GM12878 (cell line): ENCODE results near the gene SESTD1.

Source experiments
- HDAC2 ChIP-seq: fragments of 200-600 bp; sonication (generic); IDR thresholded peaks from 2 replicates; pipeline ENCODE4 v1.6.1; 2017
- POLR2A ChIP-seq: IDR thresholded peaks from 2 replicates; pipeline ENCODE4 v1.6.1; 2011; ENCODE audit warnings: low read depth, mild to moderate bottlenecking, low read length
- SRF ChIP-seq, 2 experiments: IDR thresholded peaks; 2 replicates each; pipeline ENCODE4 v1.6.1; 2011; ENCODE audit warnings: low read depth in 2 of 2, low read length in 2 of 2, mild to moderate bottlenecking in 1 of 2, moderate library complexity in 1 of 2
- TF ChIP-seq, protein P1 (sequence below), 3 experiments: IDR thresholded peaks in 2 of 3; conservative IDR thresholded peaks in 1 of 3; 2 replicates each; pipeline ENCODE4 v1.5.1; 2011; ENCODE audit warnings: low read depth in 3 of 3, low read length in 3 of 3, mild to moderate bottlenecking in 3 of 3, control low read depth in 2 of 3, moderate library complexity in 2 of 3, inconsistent platforms in 1 of 3, mixed read lengths in 1 of 3; ENCODE audit not compliant: control insufficient read depth in 2 of 3, insufficient read depth in 1 of 3; ENCODE audit errors: extremely low read depth in 1 of 3

DNA sequence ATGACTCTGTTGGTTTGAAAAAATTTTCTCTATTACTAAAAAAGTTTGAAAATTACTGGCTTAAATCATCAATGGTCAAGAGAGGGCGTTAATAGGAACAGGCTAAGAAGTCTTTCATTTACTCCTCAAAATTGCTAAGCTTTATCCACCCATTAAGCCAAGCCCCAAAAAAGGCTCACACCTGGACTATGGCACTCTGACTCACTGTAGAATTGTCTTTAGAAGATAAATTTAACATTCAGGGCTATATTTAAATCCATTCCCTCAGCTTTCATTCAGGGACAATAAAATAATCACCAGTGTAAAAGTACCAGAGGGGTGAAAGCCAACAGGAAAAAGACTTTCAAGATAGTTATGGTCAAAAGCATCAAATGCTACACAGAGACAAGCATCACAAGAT is 80.0 kb downstream of the SESTD1 start:
- TF ChIP-seq, protein P1, sequence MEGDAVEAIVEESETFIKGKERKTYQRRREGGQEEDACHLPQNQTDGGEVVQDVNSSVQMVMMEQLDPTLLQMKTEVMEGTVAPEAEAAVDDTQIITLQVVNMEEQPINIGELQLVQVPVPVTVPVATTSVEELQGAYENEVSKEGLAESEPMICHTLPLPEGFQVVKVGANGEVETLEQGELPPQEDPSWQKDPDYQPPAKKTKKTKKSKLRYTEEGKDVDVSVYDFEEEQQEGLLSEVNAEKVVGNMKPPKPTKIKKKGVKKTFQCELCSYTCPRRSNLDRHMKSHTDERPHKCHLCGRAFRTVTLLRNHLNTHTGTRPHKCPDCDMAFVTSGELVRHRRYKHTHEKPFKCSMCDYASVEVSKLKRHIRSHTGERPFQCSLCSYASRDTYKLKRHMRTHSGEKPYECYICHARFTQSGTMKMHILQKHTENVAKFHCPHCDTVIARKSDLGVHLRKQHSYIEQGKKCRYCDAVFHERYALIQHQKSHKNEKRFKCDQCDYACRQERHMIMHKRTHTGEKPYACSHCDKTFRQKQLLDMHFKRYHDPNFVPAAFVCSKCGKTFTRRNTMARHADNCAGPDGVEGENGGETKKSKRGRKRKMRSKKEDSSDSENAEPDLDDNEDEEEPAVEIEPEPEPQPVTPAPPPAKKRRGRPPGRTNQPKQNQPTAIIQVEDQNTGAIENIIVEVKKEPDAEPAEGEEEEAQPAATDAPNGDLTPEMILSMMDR (IDR thresholded peaks at IDR 0.05 in 2 of 3, conservative IDR thresholded peaks at IDR 0.05 in 1 of 3; ENCODE audit: control insufficient read depth in 2 of 3, extremely low read depth in 1 of 3, insufficient read depth in 1 of 3, low read depth in 3 of 3, low read length in 3 of 3): no peak
- TF ChIP-seq HDAC2 (no peak), SRF (IDR thresholded peaks at IDR 0.05; ENCODE audit: low read depth in 2 of 2, low read length in 2 of 2) (no peak), POLR2A (no peak)
